Prostate gland (tissue), 2 donors: ENCODE results near the gene NR1D1. TPM values are rescaled to one million over a fixed set of nuclear protein-coding genes. Genes with fewer than 3 reads are reported as not detected.

Experiments
- DNase-seq: peaks from one replicate; pipeline ENCODE4 v3.0.0-alpha.2; 2019; ENCODE audit warnings: low spot score
- H3K27ac ChIP-seq, 2 donors: fragments of 200-600 bp; sonication (generic); 2 replicates each; pipeline ENCODE4 v1.5.1; 2017 to 2019
- H3K27me3 ChIP-seq: fragments of 200-600 bp; sonication (generic); replicated peaks from 2 replicates; pipeline ENCODE4 v1.5.1; 2019; ENCODE audit not compliant: insufficient read depth
- H3K36me3 ChIP-seq, 2 donors: fragments of 200-600 bp; sonication (generic); 1 replicate in 1 of 2; 2 replicates in 1 of 2; pipeline versions ENCODE4 v1.5.1 to v1.8.1; 2017 to 2019
- H3K4me1 ChIP-seq: fragments of 200-600 bp; sonication (generic); replicated peaks from 2 replicates; pipeline ENCODE4 v1.5.1; 2019
- H3K4me3 ChIP-seq, 2 donors: fragments of 200-600 bp; sonication (generic); 2 replicates each; pipeline ENCODE4 v1.5.1; 2017 to 2019
- H3K9me3 ChIP-seq: fragments of 200-600 bp; sonication (generic); 2 replicates; pipeline ENCODE4 v1.5.1; 2017
- POLR2A ChIP-seq: fragments of 450-650 bp; IDR thresholded peaks from one replicate; pipeline ENCODE4 v1.6.1; 2016; ENCODE audit warnings: antibody characterized with exemption, mild to moderate bottlenecking
- POLR2AphosphoS5 ChIP-seq: sonication (generic); formaldehyde crosslinking; IDR thresholded peaks from one replicate; pipeline ENCODE4 v1.6.1; 2017; ENCODE audit warnings: antibody characterized with exemption
- WGBS: methylation state at CpG from one replicate; pipeline ENCODE4 v1.1.5; 2018; 5-methylcytosine and 5-hydroxymethylcytosine counted together
- intact Hi-C: fragments of 100-400 bp; cut with DNase I; formaldehyde crosslinking; loops from one replicate; pipeline ENCODE4 v1.14.2; 2022
- total RNA-seq, 2 donors: library from RNA; depleted of rRNA; stranded (reverse); fragments of >200 nt; gene quantifications; one replicate each; pipeline ENCODE4 v1.1.0, GENCODE V29; 2016
- TF ChIP-seq, protein P1 (sequence below), 4 experiments: fragments of 200-600 bp in 2 of 4; fragments of 450-650 bp in 2 of 4; sonication (generic) in 2 of 4; IDR thresholded peaks; 1 replicate in 3 of 4; 2 replicates in 1 of 4; pipeline ENCODE4 v1.5.1; 2016 to 2019; ENCODE audit warnings: antibody characterized with exemption in 4 of 4, mild to moderate bottlenecking in 2 of 4, moderate library complexity in 2 of 4

Gene NR1D1
- total RNA-seq, 2 donors from 2014 or later = 10.7 to 35.2 TPM

GRCh38 chr17:40089077-40089895 lies 11.1 kb downstream of the NR1D1 start:
- Histone ChIP-seq H3K27ac (peak overlapping the region; percentile 5 to 22), H3K27me3 (no peaks in the 10 kb centered on the region), H3K4me1 (no peaks in the 10 kb centered on the region), H3K9me3 (no peaks in the 10 kb centered on the region), H3K4me3 (no peak overlapping the region), H3K36me3 (peaks cover 15 to 35% of the 10 kb centered on the region in 2 donors)
- DNase-seq = no peak
- TF ChIP-seq POLR2AphosphoS5 = no peak
- TF ChIP-seq, protein P1, sequence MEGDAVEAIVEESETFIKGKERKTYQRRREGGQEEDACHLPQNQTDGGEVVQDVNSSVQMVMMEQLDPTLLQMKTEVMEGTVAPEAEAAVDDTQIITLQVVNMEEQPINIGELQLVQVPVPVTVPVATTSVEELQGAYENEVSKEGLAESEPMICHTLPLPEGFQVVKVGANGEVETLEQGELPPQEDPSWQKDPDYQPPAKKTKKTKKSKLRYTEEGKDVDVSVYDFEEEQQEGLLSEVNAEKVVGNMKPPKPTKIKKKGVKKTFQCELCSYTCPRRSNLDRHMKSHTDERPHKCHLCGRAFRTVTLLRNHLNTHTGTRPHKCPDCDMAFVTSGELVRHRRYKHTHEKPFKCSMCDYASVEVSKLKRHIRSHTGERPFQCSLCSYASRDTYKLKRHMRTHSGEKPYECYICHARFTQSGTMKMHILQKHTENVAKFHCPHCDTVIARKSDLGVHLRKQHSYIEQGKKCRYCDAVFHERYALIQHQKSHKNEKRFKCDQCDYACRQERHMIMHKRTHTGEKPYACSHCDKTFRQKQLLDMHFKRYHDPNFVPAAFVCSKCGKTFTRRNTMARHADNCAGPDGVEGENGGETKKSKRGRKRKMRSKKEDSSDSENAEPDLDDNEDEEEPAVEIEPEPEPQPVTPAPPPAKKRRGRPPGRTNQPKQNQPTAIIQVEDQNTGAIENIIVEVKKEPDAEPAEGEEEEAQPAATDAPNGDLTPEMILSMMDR (IDR thresholded peaks at IDR 0.05) = no peak
- TF ChIP-seq POLR2A = no peak
- intact Hi-C loops = no loop called here
- WGBS = 75% methylated on average over 26 of the region's 26 CpGs

GRCh38 chr17:40087903-40088718 lies 12.3 kb downstream of the NR1D1 start:
- H3K4me3 ChIP-seq = no peak overlapping the region
- no peaks in the 10 kb centered on the region for H3K4me1 ChIP-seq
- 82% methylated on average over 27 of the region's 28 CpGs for WGBS
- no peaks in the 10 kb centered on the region for H3K27me3 ChIP-seq
- no peaks in the 10 kb centered on the region for H3K9me3 ChIP-seq
- TF ChIP-seq POLR2AphosphoS5 (no peak), POLR2A (no peak)
- TF ChIP-seq, protein P1 (IDR thresholded peaks at IDR 0.05) = no peak
- peaks cover 11 to 27% of the 10 kb centered on the region in 2 donors for H3K36me3 ChIP-seq
- H3K27ac ChIP-seq = no peak overlapping the region
- no peak for DNase-seq
- intact Hi-C loops = no loop called here

DNA sequence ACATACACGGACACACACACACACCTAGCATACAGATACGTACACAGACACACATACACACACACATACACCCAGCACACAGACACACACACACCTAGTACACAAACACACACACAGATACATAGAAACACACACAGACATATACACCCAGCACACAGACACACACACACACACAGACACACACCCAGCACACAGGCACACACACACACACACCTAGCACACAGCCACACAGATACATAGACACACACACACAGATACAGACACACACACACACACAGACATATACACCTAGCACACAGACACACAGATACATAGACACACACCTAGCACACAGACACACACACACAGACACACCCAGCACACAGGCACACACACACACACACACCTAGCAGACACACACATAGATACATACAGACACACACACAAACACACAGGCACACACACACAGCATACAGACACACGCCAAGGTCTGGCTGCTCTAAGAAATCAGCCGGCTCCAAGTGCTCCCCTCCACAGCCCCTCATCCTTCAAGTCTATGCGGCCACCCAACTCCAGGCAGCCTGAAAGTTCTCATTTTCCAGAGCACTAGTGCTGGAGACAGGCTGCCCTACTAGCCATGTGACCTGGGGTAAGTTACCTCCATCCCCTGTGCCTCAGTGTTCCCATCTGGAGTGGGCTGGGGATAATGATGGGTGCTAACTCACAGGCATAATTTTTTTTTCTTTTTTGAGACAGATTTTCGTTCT lies 13.2 kb downstream of the NR1D1 start:
- H3K27me3 ChIP-seq = no peaks in the 10 kb centered on the region
- 78% methylated on average over 6 of the region's 6 CpGs for WGBS
- no peak overlapping the region for H3K4me3 ChIP-seq
- H3K4me1 ChIP-seq = no peaks in the 10 kb centered on the region
- no peak overlapping the region for H3K27ac ChIP-seq
- no peak for TF ChIP-seq POLR2A
- TF ChIP-seq POLR2AphosphoS5 = no peak
- TF ChIP-seq, protein P1 (IDR thresholded peaks at IDR 0.05) = no peak
- intact Hi-C loops = no loop called here
- DNase-seq = no peak
- no peaks in the 10 kb centered on the region for H3K9me3 ChIP-seq
- peaks cover 11 to 19% of the 10 kb centered on the region in 2 donors for H3K36me3 ChIP-seq

- Histone ChIP-seq H3K9me3 (no peaks in the 10 kb centered on the region), H3K36me3 (peaks cover 11 to 19% of the 10 kb centered on the region in 2 donors), H3K4me3 (no peak overlapping the region), H3K27me3 (no peaks in the 10 kb centered on the region), H3K27ac (no peak overlapping the region), H3K4me1 (no peaks in the 10 kb centered on the region)
- intact Hi-C loops = no loop called here
- no peak for TF ChIP-seq POLR2A
- TF ChIP-seq POLR2AphosphoS5 = peak; percentile 30
- TF ChIP-seq, protein P1 (IDR thresholded peaks at IDR 0.05) = peak; percentile 64 to 91 (median 78)
- no peak for DNase-seq
- 52% methylated on average over 17 of the region's 17 CpGs for WGBS
Measured at GRCh38 chr17:40086150-40087044, 14.0 kb downstream of the NR1D1 start.
